ENCODE data around the gene SLC39A10.
A peak's percentile ranks its signal among the peaks of the same experiment; 100 is the strongest.
"Not testable (repeated sequence)": the region's sequence is repeated elsewhere in the genome, so short reads cannot be mapped to it uniquely, and the experiment has no call there.

Gene SLC39A10

DNA sequence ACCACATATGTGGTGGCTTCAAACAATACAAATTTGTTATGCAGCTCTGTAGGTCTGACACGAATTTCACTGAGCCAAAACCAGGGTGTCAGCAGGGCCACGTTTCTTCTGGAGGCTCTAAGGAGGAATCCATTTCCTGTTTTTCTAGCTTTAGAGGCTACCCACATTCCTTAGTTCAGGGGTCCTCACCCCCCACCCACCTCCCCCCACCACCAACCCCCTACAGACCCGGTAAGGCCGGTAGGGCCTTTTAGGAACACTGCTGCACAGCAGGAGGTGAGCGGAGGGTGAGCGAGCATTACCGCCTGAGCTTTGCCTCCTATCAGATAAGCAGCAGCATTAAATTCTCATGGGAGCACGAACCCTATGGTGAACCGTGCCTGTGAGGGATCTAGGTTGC lies 10.6 kb upstream of the SLC39A10 start:
- no peak for DNase-seq (ENCODE audit: low read depth in 2 of 2)

DNA sequence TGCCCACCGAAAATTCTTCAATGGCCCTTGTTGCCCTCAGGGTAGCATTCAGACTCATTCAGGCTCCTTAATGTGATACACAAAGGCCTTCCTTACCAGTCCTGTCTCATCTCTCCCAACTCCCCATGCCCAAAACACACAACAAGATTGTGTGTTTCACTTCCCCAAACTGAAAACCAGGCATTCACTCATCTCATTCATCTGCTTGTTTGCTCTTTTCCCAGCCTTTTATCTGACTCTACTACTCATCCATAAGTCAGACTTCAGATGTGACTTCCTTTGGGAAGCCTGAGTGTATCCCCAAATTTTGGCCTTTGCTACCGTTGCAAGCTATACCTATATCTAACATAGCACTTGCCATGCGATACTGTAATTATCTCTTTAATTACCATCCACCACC lies 9.7 kb upstream of the SLC39A10 start:
- no peak for DNase-seq (ENCODE audit: low read depth in 2 of 2)

DNA sequence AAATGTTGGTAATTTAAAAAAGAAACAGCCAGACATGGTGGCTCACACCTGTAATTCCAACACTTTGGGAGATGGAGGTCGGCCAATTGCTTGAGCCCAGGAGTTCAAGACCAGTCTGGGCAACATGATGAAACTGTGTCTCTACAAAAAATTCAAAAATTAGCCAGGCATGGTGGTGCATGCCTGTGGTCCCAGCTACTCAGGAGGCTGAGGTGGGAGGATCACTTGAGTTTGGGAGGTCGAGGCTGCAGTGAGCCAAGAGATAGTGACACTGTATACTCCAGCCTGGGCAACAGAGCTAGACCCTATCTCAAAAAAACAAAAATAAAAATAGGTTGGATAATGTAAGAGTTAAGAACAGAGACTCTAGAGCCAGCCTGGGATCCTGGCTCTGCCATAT lies 8.7 kb upstream of the SLC39A10 start:
- not testable (repeated sequence) for DNase-seq (ENCODE audit: low read depth in 2 of 2)

DNA sequence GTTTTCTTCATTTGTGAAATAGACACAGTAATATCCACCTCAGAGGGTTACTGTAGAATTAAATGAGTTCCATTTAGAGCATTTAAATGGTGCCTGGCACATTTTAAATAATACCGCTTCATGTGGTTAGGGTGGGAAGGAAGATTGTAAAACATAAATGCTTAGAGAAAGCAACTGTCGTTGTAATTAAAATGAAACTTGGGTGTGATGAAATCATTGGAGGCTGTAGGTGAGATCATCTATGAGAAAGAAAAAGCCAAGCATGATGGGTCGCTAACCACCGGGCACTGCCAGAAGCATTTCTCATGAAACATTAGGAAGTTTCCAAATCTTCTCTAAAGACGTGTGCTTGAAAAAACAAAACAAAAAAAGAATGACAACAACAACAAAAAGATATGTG lies 8.2 kb upstream of the SLC39A10 start:
- no peak for DNase-seq (ENCODE audit: low read depth in 2 of 2)

DNA sequence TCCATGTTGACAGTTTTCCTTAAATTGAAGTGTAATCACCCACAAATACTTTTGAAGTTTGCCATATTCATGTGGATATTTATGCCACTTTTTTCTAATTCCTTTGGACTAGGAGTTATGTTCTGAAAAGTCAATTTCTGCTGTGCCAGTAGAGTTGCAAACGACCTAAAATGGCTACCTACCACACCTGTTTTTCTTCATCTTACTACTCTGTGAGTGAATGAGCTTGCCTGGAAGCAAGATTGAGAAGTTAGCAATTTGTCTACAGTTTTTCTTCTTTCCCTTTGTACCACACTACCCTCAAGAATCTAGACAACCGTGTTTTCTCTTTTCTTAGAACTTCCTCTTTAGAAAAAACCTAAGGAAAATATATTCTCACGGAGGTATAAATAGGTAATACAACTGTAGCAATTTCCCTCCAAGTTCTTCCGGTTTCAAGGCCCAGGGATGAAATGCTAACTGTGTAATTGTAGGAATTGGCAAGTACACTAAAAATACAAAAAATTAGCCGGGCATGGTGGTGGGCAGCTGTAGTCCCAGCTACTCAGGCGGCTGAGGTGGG lies 7.3 kb upstream of the SLC39A10 start:
- DNase-seq (ENCODE audit: low read depth in 2 of 2), result no peak

DNA sequence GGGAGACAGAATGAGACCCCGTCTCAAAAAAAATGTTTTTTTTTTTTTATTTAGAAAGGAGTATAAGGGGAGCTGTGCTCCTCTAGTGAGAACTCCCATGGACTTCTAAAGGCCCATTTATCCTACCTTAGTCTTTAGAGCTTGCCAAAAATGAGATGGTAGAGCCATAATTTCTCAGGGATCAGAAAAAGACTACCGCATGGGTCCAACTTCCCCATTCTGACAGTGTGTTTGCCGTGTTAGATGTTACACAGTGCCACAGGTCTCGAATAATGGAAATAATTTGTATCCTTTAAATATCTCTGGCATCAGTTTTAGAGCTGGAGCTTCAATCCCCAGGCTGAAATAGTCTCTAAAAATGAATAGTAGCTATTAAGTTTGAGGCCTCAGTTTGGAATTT lies 6.0 kb upstream of the SLC39A10 start:
- DNase-seq (ENCODE audit: low read depth in 2 of 2), result no peak

DNA sequence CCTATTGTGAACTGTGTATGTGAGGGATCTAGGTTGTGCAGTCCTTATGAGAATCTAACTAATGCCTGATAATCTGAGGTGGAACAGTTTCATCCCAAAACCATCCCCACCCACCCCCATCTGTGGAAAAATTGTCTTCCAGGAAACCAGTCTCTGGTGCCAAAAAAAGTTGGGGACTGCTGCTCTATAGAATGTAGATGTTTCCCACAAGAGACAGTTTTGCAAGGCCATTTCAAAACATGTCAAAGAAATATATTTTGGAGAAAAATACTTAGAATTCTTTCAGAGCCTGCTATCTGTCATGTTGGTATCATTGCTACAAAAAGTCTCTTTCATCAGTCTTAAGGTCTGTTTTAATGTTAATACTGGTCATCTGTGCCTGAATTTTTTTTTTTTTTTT lies 4.1 kb upstream of the SLC39A10 start:
- no peak for DNase-seq (ENCODE audit: low read depth in 2 of 2)

DNA sequence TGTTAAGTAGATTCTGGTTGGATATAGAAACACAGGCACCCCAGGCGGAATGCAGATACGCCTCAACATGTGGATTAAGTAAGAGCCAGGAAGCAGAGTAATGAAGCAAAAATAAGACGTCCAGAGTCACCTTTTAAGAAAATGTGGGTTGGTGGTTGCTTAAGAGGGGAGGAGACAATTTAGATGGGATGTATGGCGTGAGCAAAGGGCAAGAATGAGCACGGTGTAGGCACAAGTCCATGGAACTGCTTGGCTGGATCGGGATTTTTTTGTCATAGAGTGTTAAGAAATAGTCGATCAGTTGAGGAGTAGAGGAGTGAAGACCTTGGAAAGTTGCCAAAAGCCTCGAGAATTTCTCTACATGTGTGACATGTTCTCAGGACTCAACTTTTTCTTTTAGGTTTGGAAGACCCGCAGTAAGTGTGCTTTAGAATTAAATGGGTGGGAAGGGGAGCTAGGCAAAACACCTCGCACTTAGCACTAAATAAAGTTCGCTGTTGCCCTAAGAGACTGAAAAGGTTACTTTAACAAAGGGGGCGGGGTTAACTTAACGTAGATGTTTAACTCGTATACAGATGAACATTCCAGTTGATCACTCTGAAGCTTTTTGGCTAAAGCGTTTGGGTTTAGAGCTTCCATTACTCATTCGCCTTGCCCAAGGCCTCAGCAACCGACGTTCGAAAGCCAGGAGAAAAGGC lies 716 bp upstream of the SLC39A10 start:
- no peak for DNase-seq (ENCODE audit: low read depth in 2 of 2)

DNA sequence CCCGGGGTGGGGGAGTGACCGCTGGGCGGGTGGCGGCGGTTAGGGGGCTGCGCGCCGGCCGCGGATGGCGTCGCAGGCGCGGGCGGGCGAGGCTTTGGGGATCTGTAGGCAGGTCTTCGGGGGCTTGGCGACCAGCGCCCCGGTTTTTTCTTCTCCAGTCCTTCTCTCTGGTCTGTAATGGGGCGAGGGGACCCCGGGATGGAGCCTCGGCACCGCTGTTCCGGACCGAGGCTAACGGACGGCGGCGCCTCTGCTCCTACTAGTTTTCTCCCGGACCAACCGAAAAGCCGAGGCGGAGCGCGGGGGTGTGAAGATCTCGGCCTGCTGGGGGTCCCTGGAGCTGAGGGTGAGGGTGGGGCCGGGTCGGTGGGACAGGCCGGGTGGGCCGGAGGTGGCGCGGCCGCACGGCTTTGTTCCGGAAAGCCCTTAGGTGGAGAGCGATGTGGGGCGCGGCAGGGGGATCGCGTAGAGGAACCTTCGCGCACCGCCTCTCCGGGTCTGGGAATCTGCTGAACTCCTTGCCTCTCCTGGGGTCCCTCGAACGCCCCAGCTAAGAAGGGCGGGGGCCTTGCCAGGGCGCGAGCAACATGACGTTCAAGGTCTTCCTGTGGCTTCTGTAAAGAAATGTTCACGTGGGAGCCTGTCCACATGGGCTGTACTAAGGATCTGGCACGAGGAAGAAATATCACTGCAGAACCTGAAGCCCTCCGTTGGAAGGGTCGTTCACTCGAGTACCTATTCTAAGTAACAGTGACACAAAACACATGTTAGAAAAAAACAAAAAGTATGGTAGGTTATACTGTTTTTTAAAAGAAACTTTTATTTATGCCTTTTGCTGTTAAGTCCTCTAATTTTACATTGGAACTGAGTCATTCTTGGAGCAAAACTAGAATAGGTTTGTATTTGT lies 861 bp downstream of the SLC39A10 start:
- peak; percentile 41 to 53 for DNase-seq (ENCODE audit: low read depth in 2 of 2)

DNA sequence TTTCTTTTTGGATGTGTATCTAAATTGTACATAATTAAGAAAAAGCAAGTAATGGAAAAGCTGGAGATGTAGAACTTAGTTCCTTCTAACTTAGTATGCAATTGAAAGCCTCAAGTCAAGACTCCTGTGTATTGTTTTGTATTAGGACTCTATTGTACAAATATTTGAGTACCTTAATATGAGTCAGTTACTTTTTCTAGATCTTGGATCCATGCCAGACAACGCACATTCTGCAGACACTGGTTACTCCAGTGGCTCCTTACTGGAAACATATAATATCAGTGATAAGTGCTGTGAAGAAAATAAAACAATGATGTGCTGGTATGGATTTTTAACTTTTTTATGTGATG lies 1.5 kb downstream of the SLC39A10 start:
- no peak for DNase-seq (ENCODE audit: low read depth in 2 of 2)

DNA sequence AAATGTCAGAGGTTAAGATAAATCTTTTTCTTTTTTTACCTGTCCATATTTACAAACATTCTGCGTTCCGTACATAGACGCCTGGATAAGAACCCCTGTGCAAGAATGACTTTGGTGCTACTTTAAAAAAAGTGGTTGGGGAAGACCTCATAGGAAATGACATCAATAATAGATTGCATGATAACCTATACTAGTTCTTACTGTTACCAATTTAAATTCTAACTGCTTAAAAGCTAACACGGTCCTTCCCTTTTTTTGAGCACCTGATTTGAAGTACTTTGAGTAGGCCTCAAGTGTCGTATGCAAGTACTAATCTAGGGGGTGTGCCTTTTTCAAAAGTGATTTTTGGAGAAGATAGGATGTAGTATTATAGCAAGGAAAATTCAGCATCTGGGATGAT lies 2.1 kb downstream of the SLC39A10 start:
- no peak for DNase-seq (ENCODE audit: low read depth in 2 of 2)

DNA sequence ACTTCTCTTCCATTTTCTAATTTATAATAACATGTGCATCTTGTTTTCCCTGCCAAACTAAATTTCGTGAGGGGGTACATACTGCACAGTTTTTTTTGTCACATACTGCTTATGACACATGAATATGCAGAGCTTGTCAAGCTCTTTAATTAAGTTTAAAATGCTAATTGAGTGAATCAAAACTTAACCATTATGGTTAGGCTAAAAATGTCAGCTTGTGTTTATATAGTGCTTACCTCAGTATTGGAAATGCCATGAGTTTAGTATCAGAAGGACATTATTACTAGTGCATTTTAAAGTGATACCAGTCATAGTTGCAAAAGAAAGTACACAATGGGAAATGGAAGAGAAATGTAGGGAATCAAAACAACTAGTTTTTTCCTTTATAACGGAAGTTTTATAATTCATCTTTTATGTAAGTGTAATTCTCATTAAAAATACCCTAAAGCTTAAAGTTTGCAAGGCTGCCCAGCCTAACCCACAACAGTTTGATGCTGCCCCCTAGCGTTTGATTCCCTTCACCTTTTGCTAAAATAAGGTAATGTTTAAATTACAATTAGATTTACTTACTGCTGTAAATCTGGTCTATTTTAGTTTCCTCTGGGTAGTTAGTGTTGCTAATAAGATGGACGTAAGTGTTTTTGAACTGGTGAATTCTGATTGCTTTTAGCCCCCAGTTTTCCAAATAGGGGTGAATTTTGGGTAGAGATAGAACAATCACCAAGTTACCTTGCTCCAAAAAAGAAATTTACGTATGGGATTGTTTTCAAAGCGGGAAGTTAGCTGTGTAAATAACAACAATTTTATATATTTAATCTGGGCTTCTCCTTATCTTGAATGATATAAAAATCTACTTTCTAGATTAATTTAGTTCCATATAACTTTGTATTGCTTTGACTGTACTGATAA lies 3.2 kb downstream of the SLC39A10 start:
- peak; percentile 25 to 51 for DNase-seq (ENCODE audit: low read depth in 2 of 2)

DNA sequence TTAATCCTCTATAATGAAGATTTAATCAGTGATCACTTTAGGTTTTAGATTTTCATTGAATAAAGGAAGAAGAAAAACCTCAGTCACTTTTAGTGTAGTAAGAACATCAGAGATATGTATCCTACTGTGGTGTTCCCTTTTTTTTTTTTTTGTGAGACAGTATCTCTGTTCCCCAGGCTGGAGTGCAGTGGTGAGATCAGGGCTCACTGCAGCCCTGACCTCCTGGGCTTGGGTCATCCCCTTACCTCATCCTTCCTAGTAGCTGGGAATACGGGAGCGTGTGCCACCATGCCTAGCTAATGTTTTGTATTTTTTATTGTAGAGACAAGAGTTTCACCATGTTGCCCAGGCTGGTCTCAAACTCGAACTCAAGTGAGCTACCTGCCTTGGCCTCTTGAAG lies 5.1 kb downstream of the SLC39A10 start:
- DNase-seq (ENCODE audit: low read depth in 2 of 2), result no peak

DNA sequence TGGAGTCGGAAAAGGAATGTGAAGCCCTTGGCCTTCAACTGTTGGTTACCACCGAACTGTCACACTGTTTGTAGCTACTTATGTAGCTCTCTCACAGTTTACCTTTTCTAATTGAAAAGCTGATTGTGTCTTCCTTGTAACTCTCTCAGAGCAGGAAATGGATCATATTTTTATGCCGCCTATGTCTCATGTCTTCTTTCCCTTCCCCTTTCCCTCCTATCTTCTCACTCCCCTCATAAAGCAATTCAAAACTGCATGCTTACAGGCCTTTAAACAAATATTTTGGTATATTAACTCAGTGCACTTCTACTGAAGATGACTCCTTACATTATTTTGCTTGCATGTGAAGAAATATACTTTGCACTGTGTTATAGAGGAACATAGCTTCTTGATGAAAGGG lies 6.0 kb downstream of the SLC39A10 start:
- DNase-seq (ENCODE audit: low read depth in 2 of 2), result no peak

DNA sequence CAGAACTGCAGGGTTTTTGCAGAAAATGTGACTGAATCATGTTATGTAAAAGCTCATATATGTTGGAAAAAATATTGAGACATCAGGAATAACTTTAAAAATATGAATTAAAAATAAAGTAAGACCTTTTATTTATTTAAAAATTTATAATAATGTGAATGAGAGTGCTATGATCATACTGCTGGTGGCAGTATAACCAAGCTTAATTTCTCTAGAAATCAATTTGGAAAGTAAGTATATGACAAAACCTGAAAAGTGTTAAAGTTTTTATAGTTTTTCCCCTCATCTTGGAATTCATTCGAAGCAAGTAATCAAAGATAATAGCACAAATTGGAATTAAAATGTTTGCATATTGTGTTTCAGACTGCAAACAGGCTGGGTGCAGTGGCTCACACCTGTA lies 7.5 kb downstream of the SLC39A10 start:
- no peak for DNase-seq (ENCODE audit: low read depth in 2 of 2)

DNA sequence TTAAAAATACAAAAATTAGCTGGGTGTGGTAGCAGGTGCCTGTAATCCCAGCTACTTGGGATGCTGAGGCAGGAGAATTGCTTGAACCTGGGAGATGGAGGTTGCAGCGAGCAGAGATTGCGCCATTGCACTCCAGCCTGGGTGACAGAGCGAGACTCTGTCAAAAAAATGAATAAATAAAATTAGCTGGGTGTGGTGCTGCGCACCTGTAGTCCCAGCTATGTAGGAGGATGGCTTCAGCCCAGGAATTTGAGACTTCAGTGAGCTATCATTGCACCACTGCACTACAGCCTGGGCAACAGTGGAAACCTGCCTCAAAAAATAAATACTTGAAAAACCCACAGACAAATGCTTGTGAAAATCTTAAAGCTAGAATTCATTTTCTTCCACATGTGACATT lies 8.1 kb downstream of the SLC39A10 start:
- not testable (repeated sequence) for DNase-seq (ENCODE audit: low read depth in 2 of 2)

DNA sequence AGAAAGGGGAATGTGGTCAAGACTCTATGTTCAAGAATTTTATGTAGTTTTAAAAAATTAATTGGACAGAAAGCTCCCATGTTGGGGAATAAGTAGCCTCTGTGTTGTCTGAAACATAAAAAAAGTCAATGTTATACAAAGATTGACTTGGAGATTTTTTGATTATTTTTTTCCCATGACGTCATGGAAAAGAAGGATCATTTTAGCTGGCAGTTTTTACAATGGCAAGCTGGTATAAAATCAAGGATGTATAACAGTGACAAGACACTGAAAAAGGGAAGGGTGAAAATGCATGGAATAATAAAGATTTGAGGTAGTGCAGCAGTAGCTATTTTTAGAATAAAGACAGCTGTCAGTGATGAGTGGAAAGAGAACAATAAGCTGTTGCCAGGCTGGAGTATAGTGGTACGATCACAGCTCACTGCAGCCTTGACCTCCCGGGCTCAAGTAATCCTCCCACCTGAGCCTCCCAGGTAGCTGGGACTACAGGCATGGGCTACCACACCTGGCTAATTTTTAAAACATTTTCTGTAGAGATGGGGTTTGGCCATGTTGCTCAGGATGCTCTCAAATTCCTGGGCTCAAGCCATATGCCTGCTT lies 9.2 kb downstream of the SLC39A10 start:
- DNase-seq (ENCODE audit: low read depth in 2 of 2), result no peak

DNA sequence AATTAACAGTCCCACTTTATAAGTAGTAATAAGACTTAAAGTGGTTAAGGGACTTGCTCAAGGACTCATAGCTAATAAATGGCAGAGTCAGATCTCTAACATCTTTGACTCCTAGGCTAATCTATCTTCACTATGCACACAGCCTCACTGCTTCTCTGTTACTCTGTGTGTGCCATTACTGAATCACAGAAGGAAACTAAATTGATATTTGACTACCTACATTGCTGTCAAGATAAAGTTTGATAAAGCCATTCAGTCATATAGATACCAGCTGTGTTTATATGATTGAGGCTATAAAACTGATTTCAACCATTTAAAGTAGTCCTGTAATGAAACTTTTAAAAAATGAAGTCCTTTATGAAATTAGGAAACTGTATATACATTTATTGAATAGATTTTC lies 10.9 kb downstream of the SLC39A10 start:
- no peak for DNase-seq (ENCODE audit: low read depth in 2 of 2)

DNA sequence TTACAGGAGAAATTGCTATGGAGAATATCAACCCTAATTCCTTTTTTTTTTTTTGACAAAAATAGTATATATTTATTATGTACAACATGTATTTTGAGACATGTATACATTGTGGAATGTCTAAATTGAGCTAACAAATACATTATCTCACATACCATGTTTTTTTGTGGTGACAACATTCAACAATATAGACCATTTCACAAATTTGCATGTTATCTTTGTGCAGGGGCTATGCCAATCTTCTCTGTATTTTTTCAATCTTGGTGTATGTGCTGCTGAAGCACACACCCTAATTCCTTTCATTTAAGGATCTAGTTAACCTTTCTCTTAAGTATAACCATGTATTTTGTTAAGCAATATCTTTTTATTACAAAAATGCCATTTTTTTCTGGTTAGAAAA lies 13.2 kb downstream of the SLC39A10 start:
- DNase-seq (ENCODE audit: low read depth in 2 of 2), result no peak

DNA sequence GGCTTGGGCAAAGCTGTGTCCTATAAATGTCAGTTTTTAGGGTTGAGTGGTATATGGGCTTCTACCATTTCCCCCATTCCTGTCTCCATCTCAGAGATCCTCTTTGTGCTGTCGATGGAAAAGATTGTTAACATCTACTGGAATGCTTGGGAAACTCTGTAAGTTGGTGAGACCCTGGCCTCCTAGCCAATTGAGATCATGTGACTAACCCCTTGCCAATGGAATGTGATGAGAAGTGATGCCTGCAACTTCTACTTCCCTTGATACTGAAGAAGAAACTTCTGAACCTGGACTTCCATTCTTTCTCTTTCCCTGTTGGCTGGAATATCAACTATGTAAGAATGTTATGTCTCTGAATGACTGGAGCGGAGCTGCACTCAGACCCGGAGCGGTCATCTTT lies 14.5 kb downstream of the SLC39A10 start:
- no peak for DNase-seq (ENCODE audit: low read depth in 2 of 2)

DNA sequence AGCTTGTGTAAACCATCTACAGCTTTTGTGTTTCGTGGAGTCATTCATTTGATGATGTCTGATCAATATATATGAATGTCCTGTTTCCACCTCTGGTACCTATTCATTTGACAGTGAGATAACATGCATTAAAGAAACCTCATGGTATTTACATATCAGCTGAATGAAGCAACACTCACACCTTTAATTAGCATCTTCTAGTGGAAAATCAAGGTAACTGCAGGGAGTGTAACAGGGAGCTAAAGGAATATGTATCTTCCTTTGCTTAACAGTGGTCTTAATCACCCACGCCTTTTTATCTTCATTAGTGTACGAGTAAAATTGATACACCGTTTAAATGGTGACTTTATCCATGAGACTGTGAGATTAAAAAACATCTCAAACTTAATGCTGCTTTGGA lies 15.6 kb downstream of the SLC39A10 start:
- DNase-seq (ENCODE audit: low read depth in 2 of 2), result no peak

All from stimulated activated CD8-positive, alpha-beta memory T cell treated with anti-CD3 and anti-CD28 coated beads, Interleukin-15, amount 100 ng/mL, for 48 hours (primary cell).